Kidney (tissue), 14 donors: ENCODE data around the gene CCDC169. TPM values are rescaled to one million over a fixed set of nuclear protein-coding genes. Genes with fewer than 3 reads are reported as not detected.
"Not testable (repeated sequence)": the region's sequence is repeated elsewhere in the genome, so short reads cannot be mapped to it uniquely, and the experiment has no call there.

Experiments used
- DNase-seq, 5 donors: peaks; one replicate each; pipeline ENCODE4 v3.0.0-alpha.2; 2013 to 2020
- FAIRE-seq: peaks from 2 replicates; lab custom pipeline; 2012; peaks lifted over from hg19 to GRCh38; lab: Jason Lieb, UNC
- H3K27ac ChIP-seq, 2 donors: one replicate each; pipeline ENCODE4 v1.7.0; 2013; ENCODE audit warnings: low read depth in 2 of 2, low read length in 2 of 2, inconsistent platforms in 1 of 2
- H3K27me3 ChIP-seq: one replicate; pipeline ENCODE4 v1.7.1; 2013; ENCODE audit warnings: low read length, inconsistent platforms; ENCODE audit not compliant: control insufficient read depth, insufficient read depth
- H3K36me3 ChIP-seq, 3 donors: one replicate each; pipeline versions ENCODE4 v1.7.0 to v1.7.1; 2013; ENCODE audit warnings: low read length in 3 of 3, control low read depth in 1 of 3, inconsistent platforms in 1 of 3; ENCODE audit not compliant: insufficient read depth in 3 of 3, control insufficient read depth in 2 of 3
- H3K4me1 ChIP-seq, 3 donors: one replicate each; pipeline versions ENCODE4 v1.7.0 to v1.7.1; 2013; ENCODE audit warnings: low read length in 3 of 3, inconsistent platforms in 1 of 3, low read depth in 1 of 3; ENCODE audit not compliant: control insufficient read depth in 2 of 3, insufficient read depth in 2 of 3
- H3K4me3 ChIP-seq, 3 donors: one replicate each; pipeline versions ENCODE4 v1.7.0 to v1.8.1; 2013; ENCODE audit warnings: low read length in 3 of 3, control low read depth in 1 of 3, inconsistent platforms in 1 of 3
- H3K9ac ChIP-seq, 3 donors: one replicate each; pipeline versions ENCODE4 v1.7.0 to v1.7.1; 2013; ENCODE audit warnings: low read length in 3 of 3, control low read depth in 1 of 3, inconsistent platforms in 1 of 3
- H3K9me3 ChIP-seq, 3 donors: one replicate each; pipeline versions ENCODE4 v1.7.0 to v1.7.1; 2013; ENCODE audit warnings: low read length in 3 of 3, control low read depth in 1 of 3, inconsistent platforms in 1 of 3; ENCODE audit not compliant: control insufficient read depth in 2 of 3, insufficient read depth in 1 of 3
- intact Hi-C: fragments of 100-400 bp; cut with DNase I; formaldehyde crosslinking; loops from one replicate; pipeline ENCODE4 v1.11.1; 2022
- polyA plus RNA-seq: library from polyadenylated mRNA; stranded (reverse); fragments of 350-450 nt; fragmentation: Illumina TruSeq; extraction: RNeasy Lipid Tissue Mini Kit (QIAGEN cat#74804); gene quantifications from one replicate; pipeline ENCODE4 v1.2.3, GENCODE V29; 2014; ENCODE audit warnings: low read depth, low replicate concordance; ENCODE audit not compliant: insufficient read depth
- total RNA-seq: library from RNA; stranded (reverse); fragmentation: NEBNext Ultra II Directional; extraction: Animal tissue kit (Norgen Biotek cat#: 25700); gene quantifications from one replicate; pipeline ENCODE4 v1.2.1, GENCODE V29; 2021
- TF ChIP-seq, protein P1 (sequence below): IDR thresholded peaks from 3 replicates; pipeline ENCODE4 v1.5.1; 2012; ENCODE audit warnings: mild to moderate bottlenecking, moderate library complexity, borderline replicate concordance; ENCODE audit not compliant: insufficient read depth; ENCODE audit errors: extremely low read depth
- donor health status: control.
- donor health status: control.
- donor health status: control.
- donor health status: control.
- donor health status: control.
- donor health status: DM: yes; HTN: yes; CAD: no.
- donor health status: Normal renal cell carcinoma (clear cell type).

The CCDC169 gene
- total and polyA plus RNA-seq, 2 donors from 2014 or later = 1.5 to 2.5 TPM

DNA sequence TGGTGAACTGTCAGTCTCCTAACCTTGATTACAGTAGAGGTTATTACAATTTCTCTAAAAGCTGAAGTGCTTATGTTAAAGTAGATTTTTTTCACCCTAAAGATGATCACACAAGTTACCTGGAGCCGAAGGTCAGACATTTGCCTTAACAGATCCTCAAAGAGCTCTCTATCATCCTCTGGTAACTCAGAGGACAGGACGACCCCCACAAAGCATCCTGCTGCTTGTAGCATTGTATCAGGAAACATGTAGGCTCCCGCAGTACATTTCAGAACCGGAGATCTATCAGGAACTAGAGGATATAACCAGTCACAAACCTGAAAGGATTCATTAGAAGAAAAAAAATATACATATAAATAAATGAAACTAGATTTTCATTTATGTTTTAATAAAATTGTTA is 33.7 kb upstream of the CCDC169 start:
- H3K4me3 ChIP-seq = no peak overlapping the region
- peaks cover 0 to 2% (median 0%) of the 10 kb centered on the region in 3 donors for H3K4me1 ChIP-seq
- H3K9ac ChIP-seq = no peak overlapping the region
- intact Hi-C loops = no loop called here
- H3K27me3 ChIP-seq = no peaks in the 10 kb centered on the region
- TF ChIP-seq, protein P1, sequence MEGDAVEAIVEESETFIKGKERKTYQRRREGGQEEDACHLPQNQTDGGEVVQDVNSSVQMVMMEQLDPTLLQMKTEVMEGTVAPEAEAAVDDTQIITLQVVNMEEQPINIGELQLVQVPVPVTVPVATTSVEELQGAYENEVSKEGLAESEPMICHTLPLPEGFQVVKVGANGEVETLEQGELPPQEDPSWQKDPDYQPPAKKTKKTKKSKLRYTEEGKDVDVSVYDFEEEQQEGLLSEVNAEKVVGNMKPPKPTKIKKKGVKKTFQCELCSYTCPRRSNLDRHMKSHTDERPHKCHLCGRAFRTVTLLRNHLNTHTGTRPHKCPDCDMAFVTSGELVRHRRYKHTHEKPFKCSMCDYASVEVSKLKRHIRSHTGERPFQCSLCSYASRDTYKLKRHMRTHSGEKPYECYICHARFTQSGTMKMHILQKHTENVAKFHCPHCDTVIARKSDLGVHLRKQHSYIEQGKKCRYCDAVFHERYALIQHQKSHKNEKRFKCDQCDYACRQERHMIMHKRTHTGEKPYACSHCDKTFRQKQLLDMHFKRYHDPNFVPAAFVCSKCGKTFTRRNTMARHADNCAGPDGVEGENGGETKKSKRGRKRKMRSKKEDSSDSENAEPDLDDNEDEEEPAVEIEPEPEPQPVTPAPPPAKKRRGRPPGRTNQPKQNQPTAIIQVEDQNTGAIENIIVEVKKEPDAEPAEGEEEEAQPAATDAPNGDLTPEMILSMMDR = no peak
- FAIRE-seq (no peak), DNase-seq (no peak)
- H3K27ac ChIP-seq = no peak overlapping the region
- H3K9me3 ChIP-seq = no peaks in the 10 kb centered on the region
- peaks cover 4 to 27% (median 16%) of the 10 kb centered on the region in 3 donors for H3K36me3 ChIP-seq

DNA sequence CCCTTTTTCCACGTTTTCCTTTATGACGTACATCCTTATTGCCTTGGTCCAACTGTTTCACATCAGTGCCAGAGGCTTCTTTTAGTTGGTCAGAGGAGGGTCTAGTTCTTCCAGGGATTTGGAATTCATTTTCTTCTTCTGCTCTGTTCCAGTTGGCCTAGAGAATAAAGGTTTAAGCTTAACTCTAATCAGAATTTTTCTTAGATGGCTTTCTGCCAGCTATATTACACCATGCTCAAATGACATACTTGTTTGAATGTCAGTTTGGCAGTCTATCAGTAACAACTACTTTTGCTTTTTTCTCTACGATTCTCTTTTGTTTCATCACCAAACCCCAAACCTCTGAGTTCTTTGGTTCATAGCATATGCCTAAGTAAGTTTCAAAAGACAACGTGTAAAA is 31.7 kb upstream of the CCDC169 start:
- Histone ChIP-seq H3K4me1 (no peaks in the 10 kb centered on the region), H3K27me3 (no peaks in the 10 kb centered on the region), H3K36me3 (peaks cover 8 to 39% (median 18%) of the 10 kb centered on the region in 3 donors), H3K4me3 (no peak overlapping the region), H3K27ac (no peak overlapping the region), H3K9me3 (no peaks in the 10 kb centered on the region), H3K9ac (no peak overlapping the region)
- TF ChIP-seq, protein P1 = no peak
- FAIRE-seq (no peak), DNase-seq (no peak)
- intact Hi-C loops = no loop called here

DNA sequence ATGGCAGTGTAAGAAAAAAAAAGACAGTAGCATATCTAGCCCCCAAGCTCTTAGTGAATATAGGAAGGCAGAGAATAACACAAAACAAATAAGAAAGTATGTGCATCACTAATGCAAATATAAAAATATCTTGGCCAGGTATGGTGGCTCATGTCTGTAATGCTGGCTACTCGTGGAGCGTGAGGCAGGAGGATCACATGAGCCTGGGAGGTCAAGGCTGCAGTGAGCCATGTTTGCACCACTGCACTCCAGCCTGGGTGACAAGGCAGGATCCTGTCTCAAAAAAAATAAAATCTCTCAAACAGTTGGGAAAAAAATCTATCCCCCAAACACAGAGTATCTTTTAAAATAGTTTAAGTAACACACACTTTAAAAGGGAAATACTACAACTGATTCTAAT is 31.2 kb upstream of the CCDC169 start:
- H3K27me3 ChIP-seq = no peaks in the 10 kb centered on the region
- DNase-seq = no peak
- H3K36me3 ChIP-seq = peaks cover 9 to 44% (median 23%) of the 10 kb centered on the region in 3 donors
- no peaks in the 10 kb centered on the region for H3K4me1 ChIP-seq
- H3K9me3 ChIP-seq = no peaks in the 10 kb centered on the region
- H3K9ac ChIP-seq = no peak overlapping the region
- intact Hi-C loops = no loop called here
- TF ChIP-seq, protein P1 = no peak
- no peak for FAIRE-seq
- no peak overlapping the region for H3K4me3 ChIP-seq
- no peak overlapping the region for H3K27ac ChIP-seq

DNA sequence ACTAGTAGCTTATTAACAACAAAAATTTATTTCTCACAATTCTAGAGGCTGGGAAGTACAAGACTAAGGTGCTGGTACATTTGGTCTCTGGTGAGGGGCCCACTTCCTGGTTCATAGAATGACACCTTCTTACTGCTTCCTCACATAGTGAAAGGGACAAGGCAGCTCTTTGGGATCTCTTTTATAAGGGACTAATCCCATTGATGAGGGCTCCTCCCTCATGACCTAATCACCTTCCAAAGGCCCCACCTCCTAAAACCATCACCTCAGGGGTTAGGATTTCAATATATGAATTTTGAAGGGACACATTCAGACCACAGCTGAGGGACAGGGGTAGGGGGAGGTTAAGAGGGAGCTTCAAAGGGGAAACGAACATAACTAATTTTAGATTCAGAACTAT is 28.3 kb upstream of the CCDC169 start:
- TF ChIP-seq, protein P1 = no peak
- no peaks in the 10 kb centered on the region for H3K9me3 ChIP-seq
- H3K27me3 ChIP-seq = no peaks in the 10 kb centered on the region
- no peak overlapping the region for H3K27ac ChIP-seq
- no peaks in the 10 kb centered on the region for H3K4me1 ChIP-seq
- no peak overlapping the region for H3K9ac ChIP-seq
- peaks cover 9 to 45% (median 27%) of the 10 kb centered on the region in 3 donors for H3K36me3 ChIP-seq
- no peak overlapping the region for H3K4me3 ChIP-seq
- DNase-seq (no peak), FAIRE-seq (no peak)
- intact Hi-C loops = no loop called here

DNA sequence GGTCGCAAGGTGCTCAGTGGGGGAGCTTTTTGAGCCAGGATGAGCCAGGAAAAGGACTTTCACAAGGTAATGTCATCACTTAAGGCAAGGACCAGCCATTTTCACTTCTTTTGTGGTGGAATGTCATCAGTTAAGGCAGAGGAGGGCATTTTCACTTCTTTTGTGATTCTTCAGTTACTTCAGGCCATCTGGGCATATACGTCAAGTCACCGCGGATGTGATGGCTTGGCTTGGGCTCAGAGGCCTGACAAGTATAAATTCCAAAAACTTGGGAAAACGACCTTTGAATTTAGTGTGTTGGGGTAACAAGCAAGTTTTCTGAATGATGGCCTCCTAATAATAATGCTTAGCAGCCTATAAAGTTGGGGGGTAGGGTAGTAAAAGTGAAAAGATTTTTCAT is 27.3 kb upstream of the CCDC169 start:
- H3K27ac ChIP-seq, FAIRE-seq, H3K9ac ChIP-seq, DNase-seq, H3K9me3 ChIP-seq, intact Hi-C loops, H3K4me3 ChIP-seq, H3K27me3 ChIP-seq, H3K4me1 ChIP-seq: not testable (repeated sequence)
- peaks cover 9 to 45% (median 22%) of the 10 kb centered on the region in 3 donors for H3K36me3 ChIP-seq
